Measurements from ENCODE around the gene ZDHHC18.

DNA sequence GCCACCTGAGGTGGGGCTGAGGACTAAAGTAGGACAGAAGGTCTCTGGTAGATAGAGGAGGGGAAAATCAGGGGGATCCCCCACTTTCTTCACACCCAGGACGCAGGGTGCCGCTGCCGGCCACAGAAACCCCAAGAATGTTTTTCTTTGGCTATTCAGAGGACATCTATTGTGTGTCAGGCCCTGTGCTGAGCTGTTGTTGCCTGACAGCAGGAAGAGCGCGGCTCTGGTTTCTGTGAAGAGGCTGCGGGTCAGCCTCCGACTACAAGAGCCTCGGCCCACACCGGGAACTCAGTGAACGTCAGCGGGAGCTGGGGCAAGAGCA, 39.1 kb upstream of the ZDHHC18 start:
- TF ChIP-seq, protein P1, sequence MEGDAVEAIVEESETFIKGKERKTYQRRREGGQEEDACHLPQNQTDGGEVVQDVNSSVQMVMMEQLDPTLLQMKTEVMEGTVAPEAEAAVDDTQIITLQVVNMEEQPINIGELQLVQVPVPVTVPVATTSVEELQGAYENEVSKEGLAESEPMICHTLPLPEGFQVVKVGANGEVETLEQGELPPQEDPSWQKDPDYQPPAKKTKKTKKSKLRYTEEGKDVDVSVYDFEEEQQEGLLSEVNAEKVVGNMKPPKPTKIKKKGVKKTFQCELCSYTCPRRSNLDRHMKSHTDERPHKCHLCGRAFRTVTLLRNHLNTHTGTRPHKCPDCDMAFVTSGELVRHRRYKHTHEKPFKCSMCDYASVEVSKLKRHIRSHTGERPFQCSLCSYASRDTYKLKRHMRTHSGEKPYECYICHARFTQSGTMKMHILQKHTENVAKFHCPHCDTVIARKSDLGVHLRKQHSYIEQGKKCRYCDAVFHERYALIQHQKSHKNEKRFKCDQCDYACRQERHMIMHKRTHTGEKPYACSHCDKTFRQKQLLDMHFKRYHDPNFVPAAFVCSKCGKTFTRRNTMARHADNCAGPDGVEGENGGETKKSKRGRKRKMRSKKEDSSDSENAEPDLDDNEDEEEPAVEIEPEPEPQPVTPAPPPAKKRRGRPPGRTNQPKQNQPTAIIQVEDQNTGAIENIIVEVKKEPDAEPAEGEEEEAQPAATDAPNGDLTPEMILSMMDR (IDR thresholded peaks at IDR 0.05) = no peak
- no peak for TF ChIP-seq POLR2A (IDR thresholded peaks at IDR 0.05)
